ENCODE data around the gene CCDC89. TPM values are rescaled to one million over a fixed set of nuclear protein-coding genes. Genes with fewer than 3 reads are reported as not detected.

CCDC89 gene
- total and polyA plus RNA-seq, 2 of the 13 experiments (the other 11 are each of a cell fraction or from before 2014, with no cell fraction given) = 0.13 to 0.38 TPM

DNA sequence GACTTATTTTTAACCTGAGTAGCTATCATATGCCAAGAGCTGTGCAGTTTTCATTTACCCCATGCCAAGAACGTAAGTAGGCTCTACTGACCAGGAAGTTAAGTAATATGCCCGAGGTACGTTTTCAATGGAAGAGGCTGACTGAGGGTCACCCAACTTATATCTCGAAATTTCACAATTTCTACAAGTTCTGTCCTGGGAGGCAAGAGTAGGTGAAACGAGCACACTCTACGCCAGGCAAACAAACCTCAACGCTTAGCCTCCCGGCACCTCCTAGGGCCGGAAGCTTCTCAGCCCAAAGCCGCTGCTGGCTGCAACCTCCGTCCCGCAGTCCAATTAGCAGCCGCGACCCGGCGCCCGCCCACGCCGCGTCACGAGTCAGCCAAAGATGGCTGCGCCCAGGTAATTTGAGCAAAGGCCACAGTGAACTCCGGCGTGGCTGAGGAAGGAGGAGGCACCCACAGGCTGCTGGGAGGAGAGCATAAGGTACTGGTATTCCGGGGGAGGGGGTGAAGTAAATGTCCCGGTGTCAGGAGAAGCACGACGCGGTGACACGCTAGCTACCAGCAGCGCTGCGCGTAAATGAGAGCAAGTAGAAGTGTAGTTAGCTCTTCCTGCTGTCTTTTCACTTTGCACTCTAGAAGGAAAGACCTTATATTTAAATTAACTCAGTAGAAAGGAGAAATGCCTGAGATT, 38.2 kb downstream of the CCDC89 start, which contains the start of gene TMEM126A (continued):
- TF ChIP-seq, protein P1, sequence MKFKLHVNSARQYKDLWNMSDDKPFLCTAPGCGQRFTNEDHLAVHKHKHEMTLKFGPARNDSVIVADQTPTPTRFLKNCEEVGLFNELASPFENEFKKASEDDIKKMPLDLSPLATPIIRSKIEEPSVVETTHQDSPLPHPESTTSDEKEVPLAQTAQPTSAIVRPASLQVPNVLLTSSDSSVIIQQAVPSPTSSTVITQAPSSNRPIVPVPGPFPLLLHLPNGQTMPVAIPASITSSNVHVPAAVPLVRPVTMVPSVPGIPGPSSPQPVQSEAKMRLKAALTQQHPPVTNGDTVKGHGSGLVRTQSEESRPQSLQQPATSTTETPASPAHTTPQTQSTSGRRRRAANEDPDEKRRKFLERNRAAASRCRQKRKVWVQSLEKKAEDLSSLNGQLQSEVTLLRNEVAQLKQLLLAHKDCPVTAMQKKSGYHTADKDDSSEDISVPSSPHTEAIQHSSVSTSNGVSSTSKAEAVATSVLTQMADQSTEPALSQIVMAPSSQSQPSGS (CRISPR knock-in tag; IDR thresholded peaks at IDR 0.05) = peak; percentile 71; the same call in 1 of the 2 replicates
- TF ChIP-seq DPF2 (CRISPR knock-in tag; IDR thresholded peaks at IDR 0.05; ENCODE audit: borderline replicate concordance, low read depth) = no peak
- no peak for TF ChIP-seq HMGA1 (CRISPR knock-in tag; conservative IDR thresholded peaks at IDR 0.05)
- TF ChIP-seq, protein P2, sequence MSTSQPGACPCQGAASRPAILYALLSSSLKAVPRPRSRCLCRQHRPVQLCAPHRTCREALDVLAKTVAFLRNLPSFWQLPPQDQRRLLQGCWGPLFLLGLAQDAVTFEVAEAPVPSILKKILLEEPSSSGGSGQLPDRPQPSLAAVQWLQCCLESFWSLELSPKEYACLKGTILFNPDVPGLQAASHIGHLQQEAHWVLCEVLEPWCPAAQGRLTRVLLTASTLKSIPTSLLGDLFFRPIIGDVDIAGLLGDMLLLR (CRISPR knock-in tag; IDR thresholded peaks at IDR 0.05) = 0 out of 2 replicates have a peak, but pooled peaks have one; percentile 62
- TF ChIP-seq PRMT3 (CRISPR knock-in tag; IDR thresholded peaks at IDR 0.05; ENCODE audit: borderline replicate concordance, low read depth) = 0 out of 2 replicates have a peak, but pooled peaks have one; percentile 45
- peak; percentile 67; the same call in 1 of the 2 replicates for TF ChIP-seq ERF (CRISPR knock-in tag; IDR thresholded peaks at IDR 0.05)
- 0 out of 2 replicates have a peak, but pooled peaks have one; percentile 38 for TF ChIP-seq SRF (IDR thresholded peaks at IDR 0.05; ENCODE audit: low read depth, low read length)
- peak; percentile 16; the same call in 1 of the 2 replicates for TF ChIP-seq SIX4 (CRISPR knock-in tag; IDR thresholded peaks at IDR 0.05)
- TF ChIP-seq KLF6 (CRISPR knock-in tag; IDR thresholded peaks at IDR 0.05) = 0 out of 2 replicates have a peak, but pooled peaks have one; percentile 57
- TF ChIP-seq ESRRA (CRISPR knock-in tag; IDR thresholded peaks at IDR 0.05; ENCODE audit: low read depth) = no peak
- TF ChIP-seq BORCS8-MEF2B (CRISPR knock-in tag; IDR thresholded peaks at IDR 0.05) = peak; percentile 40; the same call in 1 of the 2 replicates
- TF ChIP-seq ZNF737 (CRISPR knock-in tag; IDR thresholded peaks at IDR 0.05; ENCODE audit: borderline replicate concordance) = no peak
- TF ChIP-seq ZNF788 (CRISPR knock-in tag; IDR thresholded peaks at IDR 0.05; ENCODE audit: borderline replicate concordance) = peak; percentile 88; the same call in 1 of the 2 replicates
- TF ChIP-seq TSC22D2 (CRISPR knock-in tag; IDR thresholded peaks at IDR 0.05; ENCODE audit: borderline replicate concordance) = peak; percentile 81; the same call in 1 of the 2 replicates
- peak; percentile 42; the same call in 1 of the 2 replicates for TF ChIP-seq MEF2D (CRISPR knock-in tag; IDR thresholded peaks at IDR 0.05)
- 0 out of 2 replicates have a peak, but pooled peaks have one; percentile 66 for TF ChIP-seq NFKBIZ (CRISPR knock-in tag; IDR thresholded peaks at IDR 0.05)
- peak; percentile 47 for TF ChIP-seq MED1 (CRISPR knock-in tag; IDR thresholded peaks at IDR 0.05)
- TF ChIP-seq ZNF878 (CRISPR knock-in tag; IDR thresholded peaks at IDR 0.05) = no peak
- 0 out of 2 replicates have a peak, but pooled peaks have one; percentile 56 for TF ChIP-seq ZNF674 (CRISPR knock-in tag; IDR thresholded peaks at IDR 0.05; ENCODE audit: low read depth)
- TF ChIP-seq, protein P3, sequence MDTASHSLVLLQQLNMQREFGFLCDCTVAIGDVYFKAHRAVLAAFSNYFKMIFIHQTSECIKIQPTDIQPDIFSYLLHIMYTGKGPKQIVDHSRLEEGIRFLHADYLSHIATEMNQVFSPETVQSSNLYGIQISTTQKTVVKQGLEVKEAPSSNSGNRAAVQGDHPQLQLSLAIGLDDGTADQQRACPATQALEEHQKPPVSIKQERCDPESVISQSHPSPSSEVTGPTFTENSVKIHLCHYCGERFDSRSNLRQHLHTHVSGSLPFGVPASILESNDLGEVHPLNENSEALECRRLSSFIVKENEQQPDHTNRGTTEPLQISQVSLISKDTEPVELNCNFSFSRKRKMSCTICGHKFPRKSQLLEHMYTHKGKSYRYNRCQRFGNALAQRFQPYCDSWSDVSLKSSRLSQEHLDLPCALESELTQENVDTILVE (CRISPR knock-in tag; IDR thresholded peaks at IDR 0.05) = peak; percentile 60; the same call in 1 of the 2 replicates
- 0 out of 2 replicates have a peak, but pooled peaks have one; percentile 7 for TF ChIP-seq BCL6 (CRISPR knock-in tag; IDR thresholded peaks at IDR 0.05)
- TF ChIP-seq ZFP82 (CRISPR knock-in tag; IDR thresholded peaks at IDR 0.05; ENCODE audit: borderline replicate concordance) = no peak
- peak; percentile 18 for TF ChIP-seq SKI (IDR thresholded peaks at IDR 0.05; ENCODE audit: partially characterized antibody)
- TF ChIP-seq, protein P4, sequence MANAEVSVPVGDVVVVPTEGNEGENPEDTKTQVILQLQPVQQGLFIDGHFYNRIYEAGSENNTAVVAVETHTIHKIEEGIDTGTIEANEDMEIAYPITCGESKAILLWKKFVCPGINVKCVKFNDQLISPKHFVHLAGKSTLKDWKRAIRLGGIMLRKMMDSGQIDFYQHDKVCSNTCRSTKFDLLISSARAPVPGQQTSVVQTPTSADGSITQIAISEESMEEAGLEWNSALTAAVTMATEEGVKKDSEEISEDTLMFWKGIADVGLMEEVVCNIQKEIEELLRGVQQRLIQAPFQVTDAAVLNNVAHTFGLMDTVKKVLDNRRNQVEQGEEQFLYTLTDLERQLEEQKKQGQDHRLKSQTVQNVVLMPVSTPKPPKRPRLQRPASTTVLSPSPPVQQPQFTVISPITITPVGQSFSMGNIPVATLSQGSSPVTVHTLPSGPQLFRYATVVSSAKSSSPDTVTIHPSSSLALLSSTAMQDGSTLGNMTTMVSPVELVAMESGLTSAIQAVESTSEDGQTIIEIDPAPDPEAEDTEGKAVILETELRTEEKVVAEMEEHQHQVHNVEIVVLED (CRISPR knock-in tag; IDR thresholded peaks at IDR 0.05; ENCODE audit: borderline replicate concordance) = peak; percentile 58
- peak; percentile 80 for TF ChIP-seq PPARG (CRISPR knock-in tag; conservative IDR thresholded peaks at IDR 0.05)
- TF ChIP-seq SP4 (CRISPR knock-in tag; IDR thresholded peaks at IDR 0.05) = peak; percentile 86

All from HepG2 (cell line).